SK-N-MC (cell line): Measurements from ENCODE around the gene LRRC28.

ENCODE experiments used
- DNase-seq: peaks from one replicate; pipeline ENCODE4 v3.0.0-alpha.2; 2011; ENCODE audit warnings: low read depth, low spot score
- H3K27ac ChIP-seq: fragments of 200-600 bp; sonication (generic); 2 replicates; pipeline ENCODE4 v1.5.1; 2016; ENCODE audit warnings: mixed run types
- H3K36me3 ChIP-seq: fragments of 200-600 bp; sonication (generic); 2 replicates; pipeline ENCODE4 v1.6.1; 2017; ENCODE audit warnings: antibody characterized with exemption, low read length, mixed read lengths; ENCODE audit not compliant: insufficient read depth
- H3K4me3 ChIP-seq: fragments of 200-600 bp; sonication (generic); 2 replicates; pipeline ENCODE4 v1.5.1; 2016
- H3K9ac ChIP-seq: fragments of 200-600 bp; sonication (generic); 2 replicates; pipeline ENCODE4 v1.8.0; 2017; ENCODE audit warnings: mixed run types, mixed read lengths; ENCODE audit not compliant: insufficient read length
- H3K9me3 ChIP-seq: fragments of 200-600 bp; sonication (generic); 2 replicates; pipeline ENCODE4 v1.6.1; 2017; ENCODE audit warnings: low read depth, mild to moderate bottlenecking, antibody characterized with exemption, low read length, moderate library complexity, mixed read lengths
- EZH2 ChIP-seq: fragments of 200-600 bp; sonication (generic); IDR thresholded peaks from one replicate; pipeline ENCODE4 v1.6.1; 2017; ENCODE audit warnings: antibody characterized with exemption
- FOXP2 ChIP-seq: optimal IDR thresholded peaks from 2 replicates; pipeline ENCODE3; 2011; ENCODE audit warnings: mild to moderate bottlenecking, moderate library complexity; ENCODE audit not compliant: insufficient read depth; ENCODE audit errors: extremely low read length, control extremely low read depth
- POLR2AphosphoS5 ChIP-seq: IDR thresholded peaks from 2 replicates; pipeline ENCODE4 v1.6.1; 2012; ENCODE audit warnings: mild to moderate bottlenecking, low read depth, low read length, borderline replicate concordance

LRRC28 gene

DNA sequence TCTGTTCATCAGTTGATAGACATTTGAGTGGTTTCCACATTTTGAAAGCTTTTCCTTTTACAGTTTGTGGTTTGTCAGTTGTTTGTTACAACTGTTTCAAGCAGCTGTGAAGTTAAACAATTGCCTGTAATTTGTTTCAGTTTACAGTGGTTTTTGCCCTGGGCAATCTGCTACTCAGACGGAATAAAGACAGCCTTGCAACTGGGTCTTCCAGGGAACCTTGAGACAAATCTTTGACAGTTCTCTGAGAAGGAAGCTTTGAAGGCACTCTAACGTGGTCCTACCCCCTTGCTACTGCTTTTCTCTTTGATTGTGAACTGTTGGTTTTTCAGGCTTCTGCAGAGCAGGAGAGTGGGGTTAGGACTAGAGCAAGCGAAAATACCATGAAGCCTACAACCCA, 28.0 kb downstream of the LRRC28 start:
- no peak overlapping the region for H3K9ac ChIP-seq
- no peak overlapping the region for H3K27ac ChIP-seq

GRCh38 chr15:99279827-99280226, 28.5 kb downstream of the LRRC28 start:
- no peak overlapping the region for H3K9ac ChIP-seq
- H3K36me3 ChIP-seq, result no peaks in the 10 kb centered on the region
- H3K9me3 ChIP-seq, result no peaks in the 10 kb centered on the region
- H3K4me3 ChIP-seq, result no peak overlapping the region
- no peak for DNase-seq
- TF ChIP-seq POLR2AphosphoS5 (no peak), FOXP2 (no peak), EZH2 (no peak)
- H3K27ac ChIP-seq, result no peak overlapping the region

More for the DNA sequence above, 28.0 kb downstream of the LRRC28 start:
- H3K36me3 ChIP-seq, result no peaks in the 10 kb centered on the region
- H3K9me3 ChIP-seq, result no peaks in the 10 kb centered on the region
- no peak for DNase-seq
- no peak overlapping the region for H3K4me3 ChIP-seq
- TF ChIP-seq FOXP2 (no peak), EZH2 (no peak), POLR2AphosphoS5 (no peak)

DNA sequence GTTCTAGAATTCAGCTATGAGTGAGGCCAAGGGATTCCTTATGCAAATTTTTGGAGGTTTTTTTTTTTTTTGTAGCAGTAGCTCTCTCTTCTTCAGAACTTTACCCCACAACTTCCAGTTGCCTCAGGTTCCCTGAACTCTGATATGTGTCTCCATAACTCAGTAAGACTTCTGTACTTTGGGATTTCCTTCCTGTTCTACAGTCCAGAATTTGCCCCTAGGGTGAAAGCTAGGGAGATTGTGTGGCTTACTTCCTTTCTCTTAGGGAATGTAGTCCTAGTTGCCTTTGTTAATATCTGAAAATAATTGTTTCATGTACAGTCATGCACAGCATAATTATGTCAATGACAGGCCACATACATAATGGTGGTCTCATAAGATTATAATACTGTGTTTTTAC, 30.8 kb downstream of the LRRC28 start:
- Histone ChIP-seq H3K9ac (no peak overlapping the region), H3K36me3 (no peaks in the 10 kb centered on the region), H3K4me3 (0 out of 2 replicates have a peak overlapping the region, but pooled peaks have one; percentile 7), H3K27ac (peak overlapping the region; percentile 42), H3K9me3 (no peaks in the 10 kb centered on the region)
- DNase-seq, result peak; percentile 62
- TF ChIP-seq POLR2AphosphoS5 (no peak), FOXP2 (no peak), EZH2 (no peak)

DNA sequence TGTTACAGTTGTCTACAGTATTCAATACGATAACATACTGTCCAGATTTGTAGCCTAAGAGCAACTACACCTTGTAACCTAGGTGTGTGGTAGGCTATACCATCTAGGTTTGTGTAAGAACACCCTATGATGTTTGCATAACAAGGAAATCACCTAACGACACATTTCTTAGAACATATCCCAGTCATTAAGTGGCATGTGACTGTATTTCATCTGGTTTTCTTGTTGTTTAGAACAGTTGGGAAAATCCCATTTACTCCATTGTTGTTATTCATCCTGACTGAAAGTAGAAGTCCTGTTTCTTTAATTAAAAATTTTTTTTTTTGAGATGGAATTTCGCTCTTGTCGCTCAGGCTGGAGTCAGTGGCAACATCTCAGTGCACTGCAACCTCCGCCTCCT, 31.3 kb downstream of the LRRC28 start:
- H3K36me3 ChIP-seq, result no peaks in the 10 kb centered on the region
- TF ChIP-seq EZH2 (no peak), POLR2AphosphoS5 (no peak), FOXP2 (no peak)

DNA sequence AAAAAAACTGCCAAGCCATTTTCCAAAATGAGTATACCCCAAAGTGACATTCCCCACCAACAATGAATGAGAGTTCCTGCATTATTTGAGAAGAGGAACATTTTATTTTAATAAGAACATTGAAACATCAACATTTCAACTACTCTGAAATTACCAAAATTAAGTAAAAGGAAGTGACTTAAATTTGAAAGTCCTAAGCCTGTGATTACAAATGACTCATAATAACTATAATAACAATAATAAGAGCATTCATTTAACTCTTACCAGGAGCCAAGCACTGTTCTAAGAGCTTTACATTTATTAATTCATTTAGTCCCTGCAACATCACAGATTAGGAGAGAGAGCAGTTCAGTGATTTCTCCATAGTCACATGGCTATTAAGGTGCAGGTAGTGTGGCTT, 32.4 kb downstream of the LRRC28 start:
- H3K27ac ChIP-seq, result no peak overlapping the region
- no peaks in the 10 kb centered on the region for H3K36me3 ChIP-seq
- H3K9ac ChIP-seq, result no peak overlapping the region
- H3K9me3 ChIP-seq, result no peaks in the 10 kb centered on the region
- TF ChIP-seq EZH2 (no peak), POLR2AphosphoS5 (no peak), FOXP2 (no peak)
- H3K4me3 ChIP-seq, result no peak overlapping the region
- no peak for DNase-seq

More for the DNA sequence above, 31.3 kb downstream of the LRRC28 start:
- Histone ChIP-seq H3K9me3 (no peaks in the 10 kb centered on the region), H3K27ac (peak overlapping the region; percentile 42), H3K9ac (no peak overlapping the region), H3K4me3 (no peak overlapping the region)
- DNase-seq, result no peak

DNA sequence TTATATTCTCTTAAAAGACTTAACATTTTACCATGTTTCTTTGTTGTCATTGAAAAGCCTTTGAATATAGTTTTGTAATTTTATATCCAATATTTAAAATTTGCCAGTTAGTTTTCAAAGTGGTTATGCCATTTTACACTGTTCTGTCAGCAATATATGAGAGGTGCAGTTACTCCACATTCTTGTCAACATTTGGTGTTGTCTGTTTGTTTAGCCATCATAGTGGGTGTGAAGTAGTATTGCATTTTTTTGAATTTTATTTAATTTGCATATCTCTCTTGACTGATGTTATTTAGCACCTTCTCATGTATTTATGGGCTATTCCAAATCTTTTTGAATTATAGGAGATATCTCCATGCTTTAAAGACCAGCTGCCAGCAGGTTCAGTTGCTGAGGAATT, 40.4 kb downstream of the LRRC28 start:
- H3K9ac ChIP-seq, result no peak overlapping the region
- no peak overlapping the region for H3K4me3 ChIP-seq
- H3K9me3 ChIP-seq, result 0 out of 2 replicates have a peak, but pooled peaks cover 7% of the 10 kb centered on the region
- no peak for TF ChIP-seq EZH2
- no peak for TF ChIP-seq FOXP2
- TF ChIP-seq POLR2AphosphoS5, result no peak
- H3K27ac ChIP-seq, result no peak overlapping the region
- DNase-seq, result no peak
- peaks cover 24% of the 10 kb centered on the region; the same call in 1 of the 2 replicates for H3K36me3 ChIP-seq

GRCh38 chr15:99295840-99296239, 44.6 kb downstream of the LRRC28 start:
- DNase-seq, result no peak
- Histone ChIP-seq H3K27ac (no peak overlapping the region), H3K9me3 (0 out of 2 replicates have a peak, but pooled peaks cover 7% of the 10 kb centered on the region), H3K36me3 (peaks cover 24% of the 10 kb centered on the region; the same call in 1 of the 2 replicates), H3K9ac (no peak overlapping the region), H3K4me3 (no peak overlapping the region)
- no peak for TF ChIP-seq EZH2
- TF ChIP-seq POLR2AphosphoS5, result no peak
- no peak for TF ChIP-seq FOXP2

- no peak for DNase-seq
- no peak overlapping the region for H3K9ac ChIP-seq
- H3K9me3 ChIP-seq, result 0 out of 2 replicates have a peak, but pooled peaks cover 7% of the 10 kb centered on the region
- no peak overlapping the region for H3K27ac ChIP-seq
- no peak for TF ChIP-seq EZH2
- TF ChIP-seq FOXP2, result no peak
- no peak for TF ChIP-seq POLR2AphosphoS5
- peaks cover 23% of the 10 kb centered on the region; the same call in 1 of the 2 replicates for H3K36me3 ChIP-seq
- H3K4me3 ChIP-seq, result no peak overlapping the region
Measured at GRCh38 chr15:99296386-99296785, 45.1 kb downstream of the LRRC28 start.

DNA sequence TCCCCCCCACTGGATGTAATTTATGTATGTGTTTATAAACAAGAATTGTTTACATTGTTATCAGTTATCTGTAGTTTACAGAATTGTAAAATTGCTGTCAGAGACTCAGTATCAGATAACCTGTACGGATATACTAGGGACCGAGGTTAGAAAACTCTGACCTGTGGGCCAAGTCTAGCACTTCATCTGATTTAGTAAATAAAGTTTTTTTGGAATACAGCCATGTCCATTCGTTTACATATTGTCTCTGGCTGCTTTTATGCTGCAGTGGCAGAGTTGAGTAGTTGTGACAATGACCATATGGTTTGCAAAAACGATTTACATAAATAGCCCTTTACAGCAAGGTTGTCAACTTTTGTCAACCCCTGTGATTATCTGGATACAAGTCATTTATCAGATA, 52.6 kb downstream of the LRRC28 start:
- Histone ChIP-seq H3K9me3 (no peaks in the 10 kb centered on the region), H3K9ac (no peak overlapping the region), H3K27ac (no peak overlapping the region), H3K4me3 (no peak overlapping the region), H3K36me3 (no peaks in the 10 kb centered on the region)
- TF ChIP-seq EZH2 (no peak), FOXP2 (no peak), POLR2AphosphoS5 (no peak)
- no peak for DNase-seq
